HG03139 (cell line): Measurements from ENCODE around the gene MDK.

Experiments
- ATAC-seq: cut with Tn5 transposase; IDR thresholded peaks from one replicate; pipeline ENCODE4 v1.9.1; 2021; ENCODE audit not compliant: unreplicated experiment

The MDK gene

GRCh38 chr11:46381048-46381818 is at the start of gene MDK:
Gene MDK (plus strand): TSS chr11:46381669. CDS start chr11:46382058, 389 bp downstream.
- no peak for ATAC-seq

- no peak for ATAC-seq
Observed at GRCh38 chr11:46332093-46332567, 49.3 kb upstream of the MDK start.

- ATAC-seq = no peak
Observed at GRCh38 chr11:46332568-46333393, 48.7 kb upstream of the MDK start.

- no peak for ATAC-seq
Observed at GRCh38 chr11:46333394-46333947, 48.0 kb upstream of the MDK start.

- ATAC-seq = no peak
Observed at GRCh38 chr11:46334211-46334610, 47.3 kb upstream of the MDK start.

GRCh38 chr11:46335271-46335670 is 46.2 kb upstream of the MDK start:
- no peak for ATAC-seq

- no peak for ATAC-seq
Observed at GRCh38 chr11:46335890-46336562, 45.4 kb upstream of the MDK start.

GRCh38 chr11:46336563-46337180 is 44.8 kb upstream of the MDK start:
- ATAC-seq = no peak

- ATAC-seq = no peak
Observed at GRCh38 chr11:46337626-46338345, 43.7 kb upstream of the MDK start.

GRCh38 chr11:46338636-46338987 is 42.9 kb upstream of the MDK start:
- no peak for ATAC-seq

- no peak for ATAC-seq
Observed at GRCh38 chr11:46338988-46339666, 42.3 kb upstream of the MDK start.

- no peak for ATAC-seq
Observed at GRCh38 chr11:46339816-46340215, 41.7 kb upstream of the MDK start.

GRCh38 chr11:46341454-46341853 is 40.0 kb upstream of the MDK start:
- ATAC-seq = no peak

GRCh38 chr11:46342239-46342638 is 39.2 kb upstream of the MDK start:
- ATAC-seq = no peak

- no peak for ATAC-seq
Observed at GRCh38 chr11:46343520-46343919, 37.9 kb upstream of the MDK start.

GRCh38 chr11:46345131-46345597 is 36.3 kb upstream of the MDK start:
- ATAC-seq = no peak

- ATAC-seq = no peak
Observed at GRCh38 chr11:46345881-46346484, 35.5 kb upstream of the MDK start.

GRCh38 chr11:46346886-46347636 is 34.4 kb upstream of the MDK start, which contains the start of gene DGKZ:
Gene DGKZ (plus strand): TSS chr11:46347463. CDS start chr11:46347660, 197 bp downstream.
- ATAC-seq = peak; percentile 48
